Measurements from ENCODE around the gene PPP6R2.

DNA sequence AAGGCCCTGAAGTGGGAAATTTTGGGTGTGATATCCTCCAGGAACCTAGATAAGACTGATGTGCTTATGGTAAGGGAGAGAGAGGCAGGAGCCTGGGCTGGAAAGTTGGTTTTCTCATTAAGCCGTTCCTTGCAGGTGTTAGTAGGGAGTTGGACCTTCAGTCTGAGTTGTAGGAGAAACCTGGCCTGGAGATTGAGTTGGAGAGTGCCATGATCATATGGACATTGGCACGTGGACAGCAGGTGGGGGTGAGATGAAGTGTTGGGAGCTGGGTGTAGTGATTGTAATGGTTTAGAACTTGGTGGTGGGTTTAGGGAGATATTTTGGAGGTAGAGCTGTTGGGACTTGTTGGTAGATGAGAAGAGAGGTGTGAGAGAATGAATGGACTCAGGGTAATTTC is 4.9 kb downstream of the PPP6R2 start:
- TF ChIP-seq, protein P1, sequence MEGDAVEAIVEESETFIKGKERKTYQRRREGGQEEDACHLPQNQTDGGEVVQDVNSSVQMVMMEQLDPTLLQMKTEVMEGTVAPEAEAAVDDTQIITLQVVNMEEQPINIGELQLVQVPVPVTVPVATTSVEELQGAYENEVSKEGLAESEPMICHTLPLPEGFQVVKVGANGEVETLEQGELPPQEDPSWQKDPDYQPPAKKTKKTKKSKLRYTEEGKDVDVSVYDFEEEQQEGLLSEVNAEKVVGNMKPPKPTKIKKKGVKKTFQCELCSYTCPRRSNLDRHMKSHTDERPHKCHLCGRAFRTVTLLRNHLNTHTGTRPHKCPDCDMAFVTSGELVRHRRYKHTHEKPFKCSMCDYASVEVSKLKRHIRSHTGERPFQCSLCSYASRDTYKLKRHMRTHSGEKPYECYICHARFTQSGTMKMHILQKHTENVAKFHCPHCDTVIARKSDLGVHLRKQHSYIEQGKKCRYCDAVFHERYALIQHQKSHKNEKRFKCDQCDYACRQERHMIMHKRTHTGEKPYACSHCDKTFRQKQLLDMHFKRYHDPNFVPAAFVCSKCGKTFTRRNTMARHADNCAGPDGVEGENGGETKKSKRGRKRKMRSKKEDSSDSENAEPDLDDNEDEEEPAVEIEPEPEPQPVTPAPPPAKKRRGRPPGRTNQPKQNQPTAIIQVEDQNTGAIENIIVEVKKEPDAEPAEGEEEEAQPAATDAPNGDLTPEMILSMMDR (conservative IDR thresholded peaks at IDR 0.05) = no peak
- no peak for TF ChIP-seq ZFX (IDR thresholded peaks at IDR 0.05)

All from C4-2B (cell line).